ENCODE measurements around the gene PCDHGC3.

The PCDHGC3 gene

GRCh38 chr5:141477044-141477575, 1.3 kb downstream of the PCDHGC3 start:
- no peak for DNase-seq (ENCODE audit: low read depth)
- TF ChIP-seq CTCF (conservative IDR thresholded peaks at IDR 0.05; ENCODE audit: low read depth, low read length) = no peak
- H3K4me3 ChIP-seq (ENCODE audit: low read depth, low read length) = peak overlapping the region; percentile 80

- H3K4me3 ChIP-seq (ENCODE audit: low read depth, low read length) = peak overlapping the region; percentile 80
- peak; percentile 28 for DNase-seq (ENCODE audit: low read depth)
- no peak for TF ChIP-seq CTCF (conservative IDR thresholded peaks at IDR 0.05; ENCODE audit: low read depth, low read length)
These were observed 2.0 kb downstream of the PCDHGC3 start for GRCh38 chr5:141477815-141478214.

GRCh38 chr5:141478321-141478945, 2.7 kb downstream of the PCDHGC3 start:
- TF ChIP-seq CTCF (conservative IDR thresholded peaks at IDR 0.05; ENCODE audit: low read depth, low read length) = peak; percentile 29
- H3K4me3 ChIP-seq (ENCODE audit: low read depth, low read length) = peak overlapping the region; percentile 80
- DNase-seq (ENCODE audit: low read depth) = no peak

- no peak overlapping the region for H3K4me3 ChIP-seq (ENCODE audit: low read depth, low read length)
- no peak for DNase-seq (ENCODE audit: low read depth)
- TF ChIP-seq CTCF (conservative IDR thresholded peaks at IDR 0.05; ENCODE audit: low read depth, low read length) = no peak
These were observed 4.0 kb downstream of the PCDHGC3 start for GRCh38 chr5:141479776-141480175.

GRCh38 chr5:141483902-141484301, 8.1 kb downstream of the PCDHGC3 start:
- no peak for TF ChIP-seq CTCF (conservative IDR thresholded peaks at IDR 0.05; ENCODE audit: low read depth, low read length)
- DNase-seq (ENCODE audit: low read depth) = no peak
- no peak overlapping the region for H3K4me3 ChIP-seq (ENCODE audit: low read depth, low read length)

- DNase-seq (ENCODE audit: low read depth) = no peak
- TF ChIP-seq CTCF (conservative IDR thresholded peaks at IDR 0.05; ENCODE audit: low read depth, low read length) = no peak
- H3K4me3 ChIP-seq (ENCODE audit: low read depth, low read length) = peak overlapping the region; percentile 55
These were observed 8.5 kb downstream of the PCDHGC3 start for GRCh38 chr5:141484310-141484640.

GRCh38 chr5:141484641-141485311, 9.0 kb downstream of the PCDHGC3 start, which contains the start of gene PCDHGC4:
Gene PCDHGC4 (plus strand): TSS chr5:141485030. CDS start chr5:141485174, 144 bp downstream.
- peak within 1 kb of the TSS; percentile 55 for H3K4me3 ChIP-seq (ENCODE audit: low read depth, low read length)
- no peak for TF ChIP-seq CTCF (conservative IDR thresholded peaks at IDR 0.05; ENCODE audit: low read depth, low read length)
- DNase-seq (ENCODE audit: low read depth) = peak; percentile 57

Measured in choroid plexus epithelial cell (primary cell).